ENCODE measurements around the gene SPOCK3. TPM values are rescaled to one million over a fixed set of nuclear protein-coding genes. Genes with fewer than 3 reads are reported as not detected.
"Not testable (repeated sequence)": the region's sequence is repeated elsewhere in the genome, so short reads cannot be mapped to it uniquely, and the experiment has no call there.

The SPOCK3 gene
- total RNA-seq, 2 donors from 2014 or later: 18.1 to 22.8 TPM

GRCh38 chr4:166724369-166724768, 509.9 kb downstream of the SPOCK3 start:
- no peaks in the 10 kb centered on the region for H3K4me1 ChIP-seq (replicated peaks)
- H3K36me3 ChIP-seq: no peaks in the 10 kb centered on the region
- DNase-seq (ENCODE audit: low spot score): no peak
- H3K27ac ChIP-seq: no peak overlapping the region
- H3K27me3 ChIP-seq (replicated peaks; ENCODE audit: insufficient read depth): no peaks in the 10 kb centered on the region
- H3K9me3 ChIP-seq: no peaks in the 10 kb centered on the region
- 93% methylated on average over 1 of the region's 1 CpG for WGBS
- intact Hi-C loops (cut with DNase I): no loop called here
- no peak overlapping the region for H3K4me3 ChIP-seq
- TF ChIP-seq POLR2AphosphoS5 (IDR thresholded peaks at IDR 0.05): no peak
- no peak for TF ChIP-seq CTCF (IDR thresholded peaks at IDR 0.05)
- no peak for TF ChIP-seq POLR2A (IDR thresholded peaks at IDR 0.05)

- Histone ChIP-seq H3K4me1 (replicated peaks) (no peaks in the 10 kb centered on the region), H3K36me3 (no peaks in the 10 kb centered on the region), H3K4me3 (no peak overlapping the region), H3K27ac (no peak overlapping the region), H3K27me3 (replicated peaks; ENCODE audit: insufficient read depth) (no peaks in the 10 kb centered on the region), H3K9me3 (no peaks in the 10 kb centered on the region)
- intact Hi-C loops (cut with DNase I): no loop called here
- TF ChIP-seq POLR2A (IDR thresholded peaks at IDR 0.05) (no peak), POLR2AphosphoS5 (IDR thresholded peaks at IDR 0.05) (no peak), CTCF (IDR thresholded peaks at IDR 0.05) (no peak)
- DNase-seq (ENCODE audit: low spot score): no peak
- WGBS: 89% methylated on average over 5 of the region's 5 CpGs
These were observed 510.7 kb downstream of the SPOCK3 start for GRCh38 chr4:166723532-166724140.

GRCh38 chr4:166715748-166716713, 518.3 kb downstream of the SPOCK3 start:
- H3K4me3 ChIP-seq; DNase-seq (ENCODE audit: low spot score); H3K36me3 ChIP-seq; H3K9me3 ChIP-seq; H3K27me3 ChIP-seq (replicated peaks; ENCODE audit: insufficient read depth); H3K27ac ChIP-seq; intact Hi-C loops (cut with DNase I); H3K4me1 ChIP-seq (replicated peaks): not testable (repeated sequence)
- WGBS: 66% methylated on average over 12 of the region's 12 CpGs

GRCh38 chr4:166700592-166700991, 533.7 kb downstream of the SPOCK3 start:
- Histone ChIP-seq H3K27ac (no peak overlapping the region), H3K27me3 (replicated peaks; ENCODE audit: insufficient read depth) (no peaks in the 10 kb centered on the region), H3K4me3 (no peak overlapping the region), H3K9me3 (no peaks in the 10 kb centered on the region), H3K4me1 (replicated peaks) (no peaks in the 10 kb centered on the region), H3K36me3 (no peaks in the 10 kb centered on the region)
- TF ChIP-seq CTCF (IDR thresholded peaks at IDR 0.05) (no peak), POLR2A (IDR thresholded peaks at IDR 0.05) (no peak), POLR2AphosphoS5 (IDR thresholded peaks at IDR 0.05) (no peak)
- 88% methylated on average over 4 of the region's 4 CpGs for WGBS
- DNase-seq (ENCODE audit: low spot score): no peak
- intact Hi-C loops (cut with DNase I): no loop called here

- H3K27me3 ChIP-seq (replicated peaks; ENCODE audit: insufficient read depth): no peaks in the 10 kb centered on the region
- intact Hi-C loops (cut with DNase I): no loop called here
- H3K9me3 ChIP-seq: no peaks in the 10 kb centered on the region
- TF ChIP-seq POLR2AphosphoS5 (IDR thresholded peaks at IDR 0.05) (no peak), CTCF (IDR thresholded peaks at IDR 0.05) (no peak), POLR2A (IDR thresholded peaks at IDR 0.05) (no peak)
- H3K36me3 ChIP-seq: no peaks in the 10 kb centered on the region
- H3K4me3 ChIP-seq: no peak overlapping the region
- WGBS: 23% methylated on average over 2 of the region's 2 CpGs
- no peak for DNase-seq (ENCODE audit: low spot score)
- no peak overlapping the region for H3K27ac ChIP-seq
- H3K4me1 ChIP-seq (replicated peaks): no peaks in the 10 kb centered on the region
These were observed 545.5 kb downstream of the SPOCK3 start for GRCh38 chr4:166688835-166689234.

Data from prostate gland (tissue), 2 donors.